GM13977 (cell line): ENCODE measurements around the gene ABLIM3.

Source experiments
- DNase-seq: peaks from one replicate; pipeline ENCODE4 v3.0.0; 2012; ENCODE audit warnings: low spot score
- CTCF ChIP-seq: IDR thresholded peaks from 2 replicates; pipeline ENCODE4 v1.5.1; 2012; ENCODE audit warnings: mild to moderate bottlenecking, control low read depth; ENCODE audit not compliant: insufficient read depth; ENCODE audit errors: extremely low read depth, missing control alignments
- in situ Hi-C: fragments of 300-500 bp; cut with MboI; formaldehyde crosslinking; loops from one replicate; pipeline ENCODE4 v1.12.0; 2022; ENCODE audit warnings: low sequenced_read_pairs, low pct_unique_long_range_greater_than_20kb, mixed read lengths, inconsistent platforms; ENCODE audit not compliant: unreplicated experiment

ABLIM3 gene

GRCh38 chr5:149254506-149254905 is 113.2 kb downstream of the ABLIM3 start:
- in situ Hi-C loops: loop anchor here (25.0 kb wide), 1 partner anchor 517 kb away; no protein-coding TSS in a partner anchor
- no peak for TF ChIP-seq CTCF
- DNase-seq: no peak

- DNase-seq: no peak
- in situ Hi-C loops: loop anchor here (25.0 kb wide), 1 partner anchor 519 kb away; no protein-coding TSS in a partner anchor
- no peak for TF ChIP-seq CTCF
These were observed 115.2 kb downstream of the ABLIM3 start for GRCh38 chr5:149256451-149256850.

- no peak for TF ChIP-seq CTCF
- no peak for DNase-seq
- in situ Hi-C loops: loop anchor here (25.0 kb wide), 1 partner anchor 520 kb away; no protein-coding TSS in a partner anchor
These were observed 115.8 kb downstream of the ABLIM3 start for GRCh38 chr5:149257131-149257530.

- no peak for TF ChIP-seq CTCF
- in situ Hi-C loops: loop anchor here (25.0 kb wide), 1 partner anchor 521 kb away; no protein-coding TSS in a partner anchor
- DNase-seq: no peak
These were observed 116.8 kb downstream of the ABLIM3 start for GRCh38 chr5:149257889-149258705.

- in situ Hi-C loops: loop anchor here (25.0 kb wide), 1 partner anchor 523 kb away; no protein-coding TSS in a partner anchor
- TF ChIP-seq CTCF: no peak
These were observed 119.5 kb downstream of the ABLIM3 start for GRCh38 chr5:149260761-149261160.

GRCh38 chr5:149261246-149261645 is 120.0 kb downstream of the ABLIM3 start:
- no peak for TF ChIP-seq CTCF
- DNase-seq: no peak
- in situ Hi-C loops: loop anchor here (25.0 kb wide), 1 partner anchor 524 kb away; no protein-coding TSS in a partner anchor

More at GRCh38 chr5:149260761-149261160, 119.5 kb downstream of the ABLIM3 start:
- DNase-seq: no peak
